WTC11 (cell line): ENCODE measurements around the gene PRDM12. TPM values are rescaled to one million over a fixed set of nuclear protein-coding genes. Genes with fewer than 3 reads are reported as not detected.

Experiments
- ATAC-seq: fragments of 200-7000 bp; cut with Tn5 transposase; 2 replicates; pipeline ENCODE4 v1.10.0; 2021; ENCODE audit warnings: mild to moderate bottlenecking, moderate library complexity
- CTCF ChIA-PET: fragments of 300-600 bp; sonication (Branson Sonifier 250); formaldehyde crosslinking; loops from one replicate; lab custom pipeline; 2021; ENCODE audit warnings: antibody characterized with exemption; lab: Charles Lee
- POLR2A ChIA-PET: fragments of 350-600 bp; sonication (Branson Sonifier 250); formaldehyde crosslinking; loops from one replicate; lab custom pipeline; 2021; ENCODE audit warnings: antibody characterized with exemption; lab: Charles Lee
- DNase-seq: peaks from one replicate; pipeline ENCODE4 v3.0.0; 2021; ENCODE audit warnings: low spot score
- H3K27ac Mint-ChIP-seq: 2 replicates; pipeline ENCODE4 v1.8.0; 2021; ENCODE audit warnings: mixed read lengths
- H3K27me3 Mint-ChIP-seq: 2 replicates; pipeline ENCODE4 v1.8.0; 2021; ENCODE audit warnings: low read depth, mild to moderate bottlenecking, moderate library complexity, mixed read lengths
- H3K36me3 Mint-ChIP-seq: 2 replicates; pipeline ENCODE4 v1.8.0; 2021; ENCODE audit warnings: mixed read lengths
- H3K4me1 Mint-ChIP-seq: 2 replicates; pipeline ENCODE4 v1.8.0; 2022; ENCODE audit warnings: mixed read lengths
- H3K4me3 Mint-ChIP-seq: 2 replicates; pipeline ENCODE4 v1.8.0; 2021; ENCODE audit warnings: mild to moderate bottlenecking, moderate library complexity, mixed read lengths
- H3K9me3 Mint-ChIP-seq: 2 replicates; pipeline ENCODE4 v1.8.0; 2021; ENCODE audit warnings: mixed read lengths
- CTCF ChIP-seq: fragments of 200-600 bp; IDR thresholded peaks from 2 replicates; pipeline ENCODE4 v1.8.0; 2022; ENCODE audit warnings: antibody characterized with exemption
- E2F4 ChIP-seq: sonication (generic); formaldehyde crosslinking; IDR thresholded peaks from 2 replicates; pipeline ENCODE4 v1.8.1; 2022; ENCODE audit warnings: low read depth, mild to moderate bottlenecking, moderate library complexity, missing genetic modification reagents, borderline replicate concordance
- GRHL2 ChIP-seq: fragments of 250-450 bp; sonication (Bioruptor Pico); IDR thresholded peaks from 2 replicates; pipeline ENCODE4 v1.8.0; 2022; ENCODE audit warnings: mild to moderate bottlenecking, moderate library complexity; ENCODE audit not compliant: insufficient replicate concordance, severe bottlenecking
- HMGXB4 ChIP-seq: sonication (generic); formaldehyde crosslinking; IDR thresholded peaks from 2 replicates; pipeline ENCODE4 v1.8.1; 2023; ENCODE audit warnings: mild to moderate bottlenecking, moderate library complexity, missing genetic modification reagents
- JUN ChIP-seq: sonication (generic); formaldehyde crosslinking; IDR thresholded peaks from 2 replicates; pipeline ENCODE4 v1.8.0; 2023; ENCODE audit warnings: mild to moderate bottlenecking, missing genetic modification reagents
- MAX ChIP-seq: sonication (generic); formaldehyde crosslinking; IDR thresholded peaks from 2 replicates; pipeline ENCODE4 v1.8.0; 2022; ENCODE audit warnings: mild to moderate bottlenecking, missing genetic modification reagents
- MYBL2 ChIP-seq: sonication (generic); formaldehyde crosslinking; IDR thresholded peaks from 2 replicates; pipeline ENCODE4 v1.8.1; 2023; ENCODE audit warnings: mild to moderate bottlenecking, moderate library complexity, missing genetic modification reagents
- PREB ChIP-seq: sonication (generic); formaldehyde crosslinking; IDR thresholded peaks from 2 replicates; pipeline ENCODE4 v1.8.1; 2022; ENCODE audit warnings: mild to moderate bottlenecking, missing genetic modification reagents, moderate library complexity, borderline replicate concordance
- PRRX2 ChIP-seq: fragments of 250-450 bp; sonication (Bioruptor Pico); IDR thresholded peaks from 2 replicates; pipeline ENCODE4 v1.8.0; 2021; ENCODE audit warnings: mild to moderate bottlenecking
- STAT6 ChIP-seq: sonication (generic); formaldehyde crosslinking; conservative IDR thresholded peaks from 2 replicates; pipeline ENCODE4 v1.8.1; 2023; ENCODE audit warnings: mild to moderate bottlenecking, low read depth, missing genetic modification reagents, moderate library complexity
- TEAD4 ChIP-seq: sonication (generic); formaldehyde crosslinking; IDR thresholded peaks from 2 replicates; pipeline ENCODE4 v1.8.0; 2022; ENCODE audit warnings: mild to moderate bottlenecking, missing genetic modification reagents
- TP53 ChIP-seq: sonication (generic); formaldehyde crosslinking; IDR thresholded peaks from 2 replicates; pipeline ENCODE4 v1.8.1; 2023; ENCODE audit warnings: mild to moderate bottlenecking, missing genetic modification reagents
- ZBTB21 ChIP-seq: sonication (generic); formaldehyde crosslinking; IDR thresholded peaks from 2 replicates; pipeline ENCODE4 v1.8.1; 2023; ENCODE audit warnings: mild to moderate bottlenecking, missing genetic modification reagents, borderline replicate concordance
- ZNF138 ChIP-seq: sonication (generic); formaldehyde crosslinking; conservative IDR thresholded peaks from 2 replicates; pipeline ENCODE4 v1.8.1; 2022; ENCODE audit warnings: mild to moderate bottlenecking, moderate library complexity, missing genetic modification reagents
- ZNF219 ChIP-seq: sonication (generic); formaldehyde crosslinking; IDR thresholded peaks from 2 replicates; pipeline ENCODE4 v1.8.0; 2023; ENCODE audit warnings: missing genetic modification reagents, mild to moderate bottlenecking, borderline replicate concordance
- total RNA-seq: library from RNA; stranded (reverse); gene quantifications from 3 replicates; pipeline ENCODE4 v1.2.3, GENCODE V29; 2021

Gene PRDM12
- total RNA-seq, 1 experiment from 2014 or later = 0.09 TPM

- TF ChIP-seq HMGXB4 (CRISPR knock-in tag) = no peak
- TF ChIP-seq GRHL2 (CRISPR knock-in tag) = no peak
- no peak for TF ChIP-seq CTCF
Observed at GRCh38 chr9:130635721-130636647, 28.4 kb upstream of the PRDM12 start (continued).

GRCh38 chr9:130636648-130637020 lies 27.8 kb upstream of the PRDM12 start:
- peaks cover 15% of the 10 kb centered on the region for H3K4me1 Mint-ChIP-seq
- peaks cover 23% of the 10 kb centered on the region for H3K36me3 Mint-ChIP-seq
- ATAC-seq = no peak
- H3K4me3 Mint-ChIP-seq = no peak overlapping the region
- ChIA-PET POLR2A (no interaction called here), CTCF (interaction anchor here (0.6 kb wide), 1 partner anchor 48 kb away, joined by 4 read pairs; no protein-coding TSS in a partner anchor)
- no peak for DNase-seq
- no peak for TF ChIP-seq ZNF138 (CRISPR knock-in tag)
- no peak for TF ChIP-seq TP53 (CRISPR knock-in tag)
- no peak for TF ChIP-seq MAX
- no peak for TF ChIP-seq PREB (CRISPR knock-in tag)
- TF ChIP-seq E2F4 (CRISPR knock-in tag) = no peak
- no peak for TF ChIP-seq JUN (CRISPR knock-in tag)
- TF ChIP-seq PRRX2 (CRISPR knock-in tag) = no peak
- TF ChIP-seq MYBL2 (CRISPR knock-in tag) = no peak
- no peak for TF ChIP-seq ZNF219
- no peak for TF ChIP-seq ZBTB21 (CRISPR knock-in tag)
- TF ChIP-seq STAT6 = no peak
- TF ChIP-seq TEAD4 (CRISPR knock-in tag) = no peak
- no peaks in the 10 kb centered on the region for H3K9me3 Mint-ChIP-seq
- no peaks in the 10 kb centered on the region for H3K27me3 Mint-ChIP-seq
- H3K27ac Mint-ChIP-seq = no peak overlapping the region
